ENCODE results near the gene PARP12. TPM values are rescaled to one million over a fixed set of nuclear protein-coding genes. Genes with fewer than 3 reads are reported as not detected.
A peak's percentile ranks its signal among the peaks of the same experiment; 100 is the strongest.

PARP12 gene
- total RNA-seq, 1 donor from 2014 or later: 100 TPM

- TF ChIP-seq CTCF (IDR thresholded peaks at IDR 0.05): no peak
- peak; percentile 60 for DNase-seq
- H3K9me3 ChIP-seq: no peaks in the 10 kb centered on the region
- intact Hi-C loops (cut with DNase I): no loop called here
- peak; percentile 29 for ATAC-seq
- H3K27ac ChIP-seq: no peak overlapping the region
- H3K36me3 ChIP-seq: no peaks in the 10 kb centered on the region
- H3K4me3 ChIP-seq: no peak overlapping the region
- no peaks in the 10 kb centered on the region for H3K4me1 ChIP-seq
- H3K27me3 ChIP-seq: no peaks in the 10 kb centered on the region
Measured at GRCh38 chr7:140005754-140006503, 56.8 kb downstream of the PARP12 start.

- no peak for TF ChIP-seq CTCF (IDR thresholded peaks at IDR 0.05)
- Histone ChIP-seq H3K36me3 (no peaks in the 10 kb centered on the region), H3K4me1 (no peaks in the 10 kb centered on the region), H3K27ac (no peak overlapping the region), H3K9me3 (no peaks in the 10 kb centered on the region), H3K4me3 (no peak overlapping the region), H3K27me3 (no peaks in the 10 kb centered on the region)
- DNase-seq: no peak
- intact Hi-C loops (cut with DNase I): no loop called here
- no peak for ATAC-seq
Measured at GRCh38 chr7:140005341-140005740, 57.4 kb downstream of the PARP12 start.

- no peaks in the 10 kb centered on the region for H3K36me3 ChIP-seq
- ATAC-seq (no peak), DNase-seq (peak; percentile 40)
- no peak for TF ChIP-seq CTCF (IDR thresholded peaks at IDR 0.05)
- no peak overlapping the region for H3K4me3 ChIP-seq
- no peaks in the 10 kb centered on the region for H3K27me3 ChIP-seq
- no peaks in the 10 kb centered on the region for H3K4me1 ChIP-seq
- H3K9me3 ChIP-seq: no peaks in the 10 kb centered on the region
- H3K27ac ChIP-seq: no peak overlapping the region
- intact Hi-C loops (cut with DNase I): loop anchor here (5.0 kb wide), 1 partner anchor 357 kb away; no protein-coding TSS in a partner anchor
Measured at GRCh38 chr7:140004672-140005071, 58.1 kb downstream of the PARP12 start.

GRCh38 chr7:140003913-140004382 lies 58.8 kb downstream of the PARP12 start:
- Histone ChIP-seq H3K27ac (no peak overlapping the region), H3K9me3 (no peaks in the 10 kb centered on the region), H3K27me3 (no peaks in the 10 kb centered on the region), H3K4me3 (no peak overlapping the region), H3K36me3 (no peaks in the 10 kb centered on the region), H3K4me1 (no peaks in the 10 kb centered on the region)
- peak; percentile 48 for TF ChIP-seq CTCF (IDR thresholded peaks at IDR 0.05)
- DNase-seq: peak; percentile 25
- peak; percentile 45 for ATAC-seq
- intact Hi-C loops (cut with DNase I): loop anchor here (5.0 kb wide), 1 partner anchor 357 kb away; no protein-coding TSS in a partner anchor

GRCh38 chr7:140000666-140001268 lies 62.0 kb downstream of the PARP12 start:
- TF ChIP-seq CTCF (IDR thresholded peaks at IDR 0.05): no peak
- Histone ChIP-seq H3K9me3 (no peaks in the 10 kb centered on the region), H3K4me1 (no peaks in the 10 kb centered on the region), H3K27me3 (no peaks in the 10 kb centered on the region), H3K27ac (no peak overlapping the region), H3K36me3 (no peaks in the 10 kb centered on the region), H3K4me3 (no peak overlapping the region)
- ATAC-seq (no peak), DNase-seq (peak; percentile 3)
- intact Hi-C loops (cut with DNase I): loop anchor here (5.0 kb wide), 1 partner anchor 353 kb away; no protein-coding TSS in a partner anchor
